Stimulated activated CD8-positive, alpha-beta memory T cell treated with anti-CD3 and anti-CD28 coated beads, Interleukin-7, amount 100 ng/mL, for 1 hour (primary cell): ENCODE results near the gene CD300LG.
"Not testable (repeated sequence)": the region's sequence is repeated elsewhere in the genome, so short reads cannot be mapped to it uniquely, and the experiment has no call there.

Experiments
- DNase-seq, 2 donors: peaks; one replicate each; pipeline ENCODE4 v3.0.0-alpha.2; 2020; ENCODE audit warnings: low read depth in 2 of 2

CD300LG gene

DNA sequence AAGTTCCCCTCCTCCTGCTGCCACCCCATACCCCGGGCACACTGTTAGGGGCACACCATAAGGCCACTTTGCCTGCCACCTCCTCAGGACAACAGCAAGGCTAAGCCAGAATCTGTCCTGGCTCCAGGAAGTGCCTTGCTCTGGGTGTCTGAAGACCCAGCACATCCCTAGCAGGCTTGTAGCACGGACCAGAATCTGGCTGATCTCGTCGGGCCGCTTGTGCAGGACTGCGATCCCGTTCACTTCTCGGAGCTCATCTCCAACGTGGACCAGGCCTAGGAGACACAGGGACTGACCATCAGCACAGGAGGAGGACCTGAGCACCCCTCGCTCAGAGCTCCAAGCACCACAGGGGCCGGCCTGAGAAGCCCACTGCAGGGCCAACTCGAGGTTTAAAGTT is 21.4 kb upstream of the CD300LG start:
- no peak for DNase-seq

DNA sequence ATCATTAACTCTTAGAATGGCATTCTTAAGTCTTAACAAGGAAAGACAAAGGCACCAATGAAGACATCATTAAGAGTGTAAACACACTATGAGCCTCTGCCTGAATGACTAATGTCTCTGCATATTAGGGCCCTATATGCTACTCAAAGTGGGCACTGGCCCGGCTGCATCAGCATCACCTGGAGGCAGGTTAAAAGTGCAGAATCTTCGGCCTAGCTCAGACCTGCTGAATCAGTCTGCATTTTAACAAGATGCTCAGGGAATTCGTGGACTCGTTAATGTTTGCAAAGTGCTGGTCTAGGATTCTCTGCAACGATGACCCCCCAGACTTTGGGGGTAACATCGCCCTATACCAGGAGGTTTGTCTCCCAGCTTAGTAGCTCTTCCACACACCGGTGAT is 20.8 kb upstream of the CD300LG start:
- no peak for DNase-seq

DNA sequence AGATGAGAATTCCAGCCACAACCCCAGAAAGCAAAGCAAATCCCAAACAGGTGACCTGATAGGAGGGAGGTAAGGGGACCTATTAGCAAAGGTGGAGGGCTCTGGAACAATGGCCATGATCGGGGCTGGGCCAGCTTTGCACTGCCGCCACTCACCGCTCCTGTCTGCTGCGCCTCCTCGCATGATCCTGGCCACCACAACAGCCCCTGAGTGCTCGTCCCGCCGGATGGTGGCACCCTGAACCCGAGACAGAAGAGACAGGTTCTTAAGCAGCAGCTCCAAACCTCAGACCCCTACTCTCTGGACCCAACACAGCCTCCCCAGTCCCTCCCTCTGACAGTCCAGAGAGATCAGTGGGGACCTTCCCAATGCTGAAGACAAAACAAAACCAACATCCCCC is 19.4 kb upstream of the CD300LG start:
- no peak for DNase-seq

DNA sequence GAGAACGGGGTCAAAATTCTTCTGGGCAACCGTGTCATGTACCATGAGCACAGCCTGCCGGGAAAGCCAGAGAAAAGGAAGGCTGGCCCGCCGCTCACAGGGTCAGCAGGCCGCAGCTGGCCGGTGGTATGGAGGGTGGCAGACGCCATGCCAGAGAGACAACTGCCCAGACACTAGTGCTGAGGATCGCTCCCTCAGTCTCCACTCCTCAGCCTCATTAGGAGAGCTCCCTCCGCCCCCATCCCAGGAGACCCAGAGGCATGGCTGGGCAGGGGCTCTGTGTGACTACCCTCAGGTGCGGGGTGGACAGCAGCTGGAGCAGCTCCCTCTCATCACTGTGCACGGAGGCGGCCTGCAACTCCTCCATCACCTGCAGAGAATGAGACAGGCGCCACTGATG is 17.2 kb upstream of the CD300LG start:
- DNase-seq, result no peak

DNA sequence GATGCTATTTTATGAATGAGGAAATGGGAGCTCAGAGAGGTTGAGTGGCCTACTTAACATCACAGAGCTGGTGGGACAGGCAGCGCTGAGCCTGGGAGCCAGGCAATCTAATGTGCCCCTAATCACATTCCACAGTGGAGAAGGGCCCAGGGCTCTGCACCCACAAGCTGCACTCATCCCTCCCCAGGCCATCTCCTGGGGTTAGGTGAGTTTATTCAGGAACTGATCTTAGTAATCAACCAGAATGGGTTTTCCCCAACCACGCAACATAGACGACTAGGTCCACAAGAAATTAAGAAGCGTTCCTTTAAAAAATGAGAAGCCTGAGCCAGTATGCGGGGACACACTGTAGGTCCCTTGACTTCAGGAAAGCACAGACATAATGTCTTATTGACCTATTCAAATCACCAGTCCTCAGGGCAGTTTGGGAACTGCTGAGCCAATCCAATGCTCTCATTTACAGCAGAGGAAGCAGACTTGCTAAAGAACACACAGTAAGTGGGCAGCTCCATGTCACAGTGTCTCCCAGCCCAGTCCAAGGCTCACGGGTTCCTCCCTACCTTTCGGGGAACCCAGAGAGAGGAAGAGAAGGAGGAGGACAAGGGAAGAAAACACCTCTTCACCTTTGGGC is 16.4 kb upstream of the CD300LG start:
- DNase-seq, result no peak

DNA sequence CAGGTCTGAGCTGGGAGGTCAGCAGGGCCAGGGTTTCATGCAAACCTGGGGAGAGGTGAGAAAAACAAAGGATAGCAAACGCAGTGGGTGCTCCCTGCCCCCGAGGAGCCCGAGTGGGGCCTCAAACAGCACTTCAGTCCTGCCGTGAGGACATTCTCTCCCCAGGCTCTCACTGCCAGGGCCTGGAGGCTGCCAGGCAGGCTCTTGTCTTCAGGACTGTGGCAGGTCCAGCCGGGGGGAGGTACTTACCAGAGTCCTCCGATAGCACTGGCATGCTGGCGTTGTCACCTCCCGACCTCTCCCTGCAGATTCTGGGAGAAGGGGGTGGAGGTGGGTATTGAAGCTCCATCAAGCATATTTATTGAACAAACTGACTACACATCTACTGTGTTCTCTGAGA is 15.3 kb upstream of the CD300LG start:
- DNase-seq, result no peak

DNA sequence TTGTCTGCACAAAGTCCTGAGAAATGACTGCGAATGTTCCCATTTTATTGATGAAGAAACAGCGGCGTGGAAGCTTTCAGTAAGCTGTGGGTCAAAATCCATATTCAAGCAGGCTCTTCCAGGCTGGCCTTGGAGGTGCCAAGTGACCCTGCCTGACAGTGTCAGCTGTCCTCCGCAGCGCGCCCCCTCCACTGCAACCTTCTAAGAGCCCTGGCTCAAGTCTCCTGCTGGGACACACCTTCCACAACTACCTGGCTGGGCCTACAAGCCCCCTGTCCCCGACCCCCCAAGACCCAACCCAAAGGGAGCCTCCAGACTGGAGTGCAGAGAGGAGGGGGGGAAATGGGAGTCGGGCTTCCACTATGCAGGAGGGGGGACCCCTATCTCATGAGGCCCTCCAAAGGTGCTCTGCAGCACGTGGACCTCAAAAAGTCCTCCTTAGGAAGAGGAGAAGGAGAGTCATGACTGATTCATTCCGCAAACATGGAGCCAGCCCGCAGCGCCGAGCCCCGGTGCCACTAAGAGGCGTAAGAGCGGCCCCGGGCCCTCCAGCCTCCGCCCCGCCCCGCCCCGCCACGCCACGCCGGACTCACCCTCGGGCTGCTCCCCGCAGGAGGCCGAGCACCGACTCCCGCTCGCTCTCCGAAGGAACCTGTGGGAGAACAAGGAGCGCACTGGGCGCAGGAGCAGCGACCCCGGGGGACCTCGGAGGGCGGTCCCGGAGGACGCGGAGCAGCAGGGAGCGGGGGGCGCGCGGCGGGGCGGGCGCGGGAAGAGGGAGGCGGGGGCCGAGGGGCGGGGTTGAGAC is 14.6 kb upstream of the CD300LG start:
- DNase-seq, result no peak

DNA sequence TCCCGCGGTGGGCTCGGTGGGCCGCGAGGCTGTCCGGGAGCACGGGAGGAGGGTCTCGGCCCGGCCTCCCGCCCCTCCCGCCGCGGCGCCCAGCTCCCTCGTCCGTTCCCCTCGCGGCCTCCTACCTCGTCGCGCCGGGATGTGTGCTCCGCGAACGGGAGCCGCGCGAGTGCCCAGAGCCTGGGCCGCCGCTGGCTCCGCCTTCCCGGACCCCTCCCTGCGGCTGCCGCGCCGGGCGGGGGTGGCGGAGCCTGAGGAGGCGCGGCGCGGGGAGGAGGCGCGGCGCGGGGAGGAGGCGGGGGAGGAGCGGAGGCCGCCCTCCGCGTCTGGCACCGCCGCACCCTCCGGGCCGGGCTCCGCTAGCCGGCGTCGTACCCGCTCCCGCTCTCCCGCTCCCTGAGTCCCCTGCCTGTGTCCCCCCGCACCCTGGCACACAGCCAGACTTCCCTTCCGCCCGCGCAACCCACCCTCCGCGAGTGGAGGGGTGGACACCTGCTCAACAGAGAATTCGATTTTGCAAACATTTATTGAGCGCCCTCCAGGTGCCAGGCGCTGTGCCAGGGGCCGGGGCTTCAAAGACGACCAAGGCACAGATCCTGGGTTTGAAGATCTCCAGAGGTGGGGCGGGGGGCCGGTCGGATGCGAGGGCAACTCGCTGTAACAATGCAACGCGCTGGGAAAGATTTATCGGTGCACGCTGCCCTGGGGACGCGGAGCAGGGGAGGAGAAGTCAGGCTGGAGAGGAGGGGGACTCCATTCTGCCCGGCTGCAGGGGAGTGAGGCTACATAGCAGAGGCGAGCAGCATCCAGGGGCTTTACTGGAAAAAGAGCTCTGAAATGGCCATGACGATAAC is 13.8 kb upstream of the CD300LG start, which contains the start of gene MPP3:
TSS of gene MPP3 (minus strand) at position 171 of the 854 bp plus-strand sequence. CDS start 1,240 bp downstream, outside the sequence.
- no peak for DNase-seq

DNA sequence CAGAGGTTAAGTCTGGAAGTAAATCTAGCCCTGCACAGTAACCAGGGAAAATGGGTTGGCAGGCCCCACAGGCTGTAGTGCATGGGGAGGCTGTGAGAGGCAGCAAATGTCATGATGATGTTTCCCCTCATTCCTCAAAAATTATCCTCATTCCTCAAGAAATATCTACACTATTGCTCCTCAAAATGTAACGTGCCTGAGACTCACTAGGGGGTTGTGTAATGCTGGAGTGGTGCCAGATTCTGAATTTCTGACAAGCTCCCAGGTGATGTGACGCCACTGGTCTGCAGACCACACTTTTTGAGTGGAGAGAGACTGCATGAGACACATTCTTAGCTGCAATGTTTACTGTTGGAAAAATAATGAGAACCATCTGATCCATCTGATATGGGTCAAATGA is 12.9 kb upstream of the CD300LG start:
- no peak for DNase-seq

DNA sequence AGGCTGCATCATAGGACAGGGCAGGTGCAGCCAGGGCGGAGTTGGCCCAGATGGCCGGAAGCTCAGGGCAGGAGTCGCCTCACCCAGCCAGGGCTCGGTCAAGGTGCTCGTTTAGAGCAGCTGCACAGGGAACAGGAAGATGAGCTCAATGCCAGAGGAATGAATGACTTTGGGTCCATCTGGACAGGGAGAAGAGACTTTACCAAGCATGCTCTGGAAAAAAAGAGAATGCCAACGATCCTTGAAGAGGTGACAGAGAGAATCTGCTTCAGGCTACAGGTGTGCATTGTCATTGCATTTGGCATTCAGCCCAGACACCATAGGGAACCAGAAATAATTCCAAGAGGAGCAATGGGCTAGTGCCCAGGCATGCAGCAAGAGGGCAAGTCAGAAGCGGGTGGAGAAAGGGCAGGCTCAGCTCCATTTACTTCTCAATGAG is 7.3 kb upstream of the CD300LG start:
- DNase-seq, result no peak

DNA sequence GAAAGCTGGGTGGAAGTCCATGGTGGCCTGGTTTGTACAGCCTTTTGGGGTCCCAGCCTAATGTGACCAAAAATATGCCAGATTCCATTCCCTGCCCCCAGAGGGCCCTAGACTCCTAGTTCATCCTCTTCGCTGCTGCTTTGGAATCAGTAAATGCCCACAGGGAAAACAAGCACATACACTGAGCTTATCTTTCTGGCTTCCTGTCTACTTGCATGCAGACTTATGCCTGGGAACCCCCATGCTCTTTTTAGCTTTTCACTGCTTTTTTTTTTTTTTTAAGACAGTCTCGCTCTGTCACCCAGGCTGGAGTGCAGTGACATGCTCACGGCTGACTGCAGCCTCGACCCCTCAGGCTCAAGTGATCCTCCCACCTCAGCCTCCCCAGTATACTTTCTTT is 6.2 kb upstream of the CD300LG start:
- DNase-seq, result no peak

DNA sequence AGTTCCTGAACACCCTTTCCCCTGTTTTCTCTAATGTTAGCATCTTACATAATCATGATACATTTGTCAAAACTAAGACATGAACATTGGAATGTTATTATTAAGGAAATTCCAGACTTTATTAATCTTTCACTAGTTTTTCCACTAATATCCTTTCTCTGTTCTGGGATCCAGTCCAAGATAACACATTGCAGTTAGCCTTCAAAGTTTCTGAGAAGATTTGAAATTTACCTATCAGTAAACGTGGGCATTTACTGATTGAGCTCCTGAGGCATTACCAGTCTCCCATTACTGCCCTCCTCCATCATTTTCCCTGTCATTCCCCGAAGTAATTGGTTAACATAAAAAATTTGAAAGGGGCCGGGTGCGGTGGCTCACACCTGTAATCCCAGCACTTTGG is 5.7 kb upstream of the CD300LG start:
- no peak for DNase-seq

DNA sequence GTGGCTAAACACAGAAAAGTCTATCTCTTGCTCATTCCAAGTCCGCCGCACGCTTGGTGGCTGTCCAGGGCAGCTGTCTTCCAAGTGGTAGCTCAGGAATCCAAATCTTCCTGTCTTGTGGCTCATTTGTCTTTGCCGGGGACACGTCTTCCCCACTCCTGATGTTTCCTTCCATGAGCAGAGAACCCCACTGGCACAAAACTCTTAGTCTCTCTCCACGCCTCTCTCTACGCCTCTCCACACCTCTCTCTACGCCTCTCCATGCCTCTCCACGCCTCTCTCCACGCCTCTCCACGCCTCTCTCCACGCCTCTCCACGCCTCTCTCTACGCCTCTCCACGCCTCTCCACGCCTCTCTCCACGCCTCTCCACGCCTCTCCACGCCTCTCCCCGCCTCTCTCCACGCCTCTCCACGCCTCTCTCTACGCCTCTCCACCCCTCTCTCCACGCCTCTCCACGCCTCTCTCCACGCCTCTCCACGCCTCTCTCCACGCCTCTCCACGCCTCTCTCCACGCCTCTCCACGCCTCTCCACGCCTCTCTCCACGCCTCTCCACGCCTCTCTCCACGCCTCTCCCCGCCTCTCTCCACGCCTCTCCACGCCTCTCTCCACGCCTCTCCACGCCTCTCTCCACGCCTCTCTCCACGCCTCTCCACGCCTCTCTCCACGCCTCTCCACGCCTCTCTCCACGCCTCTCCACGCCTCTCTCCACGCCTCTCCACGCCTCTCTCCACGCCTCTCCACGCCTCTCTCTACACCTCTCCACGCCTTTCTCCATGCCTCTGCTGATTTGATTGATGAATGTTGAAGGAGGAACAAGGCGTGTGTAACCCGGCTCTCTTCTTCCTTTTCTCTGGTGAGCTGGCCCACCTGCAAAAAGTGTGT is 4.6 kb upstream of the CD300LG start:
- not testable (repeated sequence) for DNase-seq

DNA sequence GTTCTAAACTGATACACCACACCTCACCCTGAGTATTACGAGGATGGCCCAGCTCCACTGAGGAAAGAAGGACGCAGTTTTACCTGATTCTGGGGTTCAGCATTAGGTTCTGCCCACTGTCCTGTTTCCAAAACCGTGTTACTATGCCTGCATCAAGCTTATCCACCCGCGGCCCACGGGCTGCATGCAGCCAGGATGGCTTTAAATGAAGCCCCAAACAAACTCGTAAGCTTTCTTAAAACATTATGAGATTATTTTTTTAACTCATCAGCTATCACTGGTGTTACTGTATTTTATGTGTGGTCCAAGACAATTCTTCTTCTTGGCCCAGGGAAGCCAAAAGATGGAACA is 4.0 kb upstream of the CD300LG start:
- DNase-seq, result no peak

DNA sequence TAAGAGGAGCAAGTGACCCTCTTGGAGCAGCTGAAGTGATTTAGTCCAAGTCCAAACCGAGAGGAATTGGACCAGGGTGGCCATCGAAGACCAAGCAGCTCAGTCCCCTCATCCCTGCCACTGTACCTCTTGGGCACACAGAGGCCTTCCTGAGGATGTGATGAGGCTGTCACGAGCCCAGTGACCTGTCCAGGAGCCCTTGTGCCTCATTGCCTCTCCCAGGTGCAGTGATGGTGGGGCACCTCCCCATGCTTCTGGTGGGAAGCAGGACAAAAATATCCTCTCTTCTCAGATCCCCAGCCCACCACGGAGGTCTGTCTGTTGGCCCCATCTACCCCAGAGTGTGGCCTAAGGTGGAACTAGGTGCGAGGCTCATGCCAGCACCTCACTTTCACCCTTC is 2.7 kb upstream of the CD300LG start:
- DNase-seq, result no peak

DNA sequence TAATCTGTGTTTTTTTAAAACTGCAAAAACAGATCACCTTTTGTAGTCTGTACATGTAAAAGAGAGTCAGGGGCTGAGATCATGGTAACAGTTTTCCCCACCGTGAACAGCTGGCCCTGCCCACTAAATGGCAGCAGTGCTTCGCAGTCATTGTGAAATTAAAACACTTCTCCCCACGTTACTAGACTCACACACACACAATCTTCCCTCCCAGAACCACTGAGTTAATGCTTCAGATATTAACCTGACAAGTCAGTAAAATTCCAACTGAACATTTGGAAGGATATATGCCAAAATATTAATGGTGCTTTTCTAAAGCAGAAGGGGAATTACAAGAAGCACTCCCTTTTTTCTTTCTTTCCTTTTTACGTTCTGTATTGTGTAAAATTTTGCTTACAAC is 1.2 kb upstream of the CD300LG start:
- no peak for DNase-seq

DNA sequence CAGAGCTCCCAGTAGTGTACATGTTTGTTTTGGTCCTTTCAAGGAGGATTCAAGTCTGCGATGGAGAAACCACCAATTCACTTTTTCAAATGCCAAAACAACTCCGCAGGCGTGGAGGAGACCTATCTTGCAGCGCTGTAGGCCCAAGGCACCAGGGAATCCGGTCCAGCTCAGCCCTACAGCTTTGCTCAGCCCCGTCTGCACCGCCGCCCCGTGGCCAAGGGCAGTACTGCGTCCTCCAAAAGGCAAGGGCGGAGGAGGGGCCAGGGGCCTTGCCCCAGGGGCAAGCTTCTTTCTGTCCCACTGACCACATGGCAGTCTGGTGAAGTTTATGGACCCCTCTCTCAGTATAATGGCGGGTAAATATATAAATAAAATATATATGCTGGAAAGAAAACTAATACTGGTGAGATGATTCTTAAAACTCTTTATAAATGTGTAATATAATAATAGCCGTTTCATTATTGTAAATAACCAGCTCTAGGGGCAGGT is 709 bp upstream of the CD300LG start:
- DNase-seq, result peak; percentile 49 to 63

DNA sequence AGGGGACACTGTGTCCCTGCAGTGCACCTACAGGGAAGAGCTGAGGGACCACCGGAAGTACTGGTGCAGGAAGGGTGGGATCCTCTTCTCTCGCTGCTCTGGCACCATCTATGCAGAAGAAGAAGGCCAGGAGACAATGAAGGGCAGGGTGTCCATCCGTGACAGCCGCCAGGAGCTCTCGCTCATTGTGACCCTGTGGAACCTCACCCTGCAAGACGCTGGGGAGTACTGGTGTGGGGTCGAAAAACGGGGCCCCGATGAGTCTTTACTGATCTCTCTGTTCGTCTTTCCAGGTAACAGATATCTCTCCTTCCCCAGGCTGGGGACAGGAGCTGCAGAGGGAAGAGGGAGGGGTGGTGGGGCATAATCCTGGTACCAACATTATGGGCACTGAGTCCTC is 1.6 kb downstream of the CD300LG start:
- no peak for DNase-seq

DNA sequence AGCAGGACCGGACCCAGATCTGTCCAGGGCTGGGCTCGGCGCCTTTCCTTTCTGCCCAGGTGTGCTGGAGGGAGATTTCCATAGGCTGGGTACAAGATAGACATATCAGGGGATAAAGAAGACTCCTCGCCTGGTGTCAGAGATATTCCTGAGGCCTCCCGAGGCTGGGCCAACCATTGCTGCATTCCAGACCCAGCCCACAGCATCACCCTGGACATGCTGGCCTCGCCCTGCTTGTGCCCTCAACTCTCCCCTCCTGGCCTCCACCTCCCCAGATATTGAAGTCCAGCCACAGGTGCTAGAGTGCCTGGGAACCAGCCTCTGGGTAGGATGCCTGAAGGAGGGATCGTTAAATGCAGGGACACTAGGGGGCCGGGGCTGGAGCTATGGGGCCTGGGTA is 2.1 kb downstream of the CD300LG start:
- DNase-seq, result no peak

DNA sequence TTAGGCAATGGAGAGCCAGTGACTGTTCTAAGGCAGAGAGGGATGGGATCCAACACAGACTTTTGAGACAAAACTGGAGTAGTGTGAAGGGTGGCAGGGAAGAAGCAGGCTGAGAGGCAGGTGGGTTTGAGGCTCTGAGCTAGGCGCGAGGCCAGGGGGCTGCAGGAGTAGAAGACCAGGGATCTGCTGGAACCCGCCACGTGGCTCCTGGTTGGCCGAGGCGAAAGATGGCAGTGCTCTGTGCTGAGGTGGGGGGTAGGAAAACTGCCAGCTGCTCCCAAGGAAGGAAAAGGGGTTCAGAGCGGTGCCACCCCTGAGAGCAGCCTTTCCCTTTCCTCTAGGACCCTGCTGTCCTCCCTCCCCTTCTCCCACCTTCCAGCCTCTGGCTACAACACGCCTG is 5.6 kb downstream of the CD300LG start:
- no peak for DNase-seq

DNA sequence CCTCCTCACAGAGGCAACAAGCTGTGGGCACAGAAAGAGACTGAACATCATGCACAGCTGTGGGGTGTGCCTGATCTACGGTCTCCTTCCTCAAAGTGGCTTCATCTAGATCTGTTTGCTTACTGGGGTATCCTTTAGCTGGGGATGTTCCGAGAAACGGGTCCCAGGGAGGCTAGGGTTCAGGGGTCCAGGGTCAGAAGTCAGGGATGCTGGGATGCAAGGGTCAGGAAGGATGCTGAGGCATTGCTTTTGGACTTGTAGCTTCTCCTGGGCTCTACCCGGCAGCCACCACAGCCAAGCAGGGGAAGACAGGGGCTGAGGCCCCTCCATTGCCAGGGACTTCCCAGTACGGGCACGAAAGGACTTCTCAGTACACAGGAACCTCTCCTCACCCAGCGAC is 6.6 kb downstream of the CD300LG start:
- DNase-seq, result no peak
